HepG2 (cell line): ENCODE measurements around the gene SLCO3A1. TPM values are rescaled to one million over a fixed set of nuclear protein-coding genes. Genes with fewer than 3 reads are reported as not detected.

ENCODE experiments used
- ATAC-seq: fragments of 200-7000 bp; cut with Tn5 transposase; 3 replicates; pipeline ENCODE4 v1.9.1; 2020; ENCODE audit warnings: mild to moderate bottlenecking, moderate library complexity
- BruUV-seq: library from RNA; stranded (reverse); fragments of 400-500 nt; replicated peaks from 2 replicates; lab custom pipeline; 2021; lab: Mats Ljungman, UMichigan
- CTCF ChIA-PET: fragments of 300-600 bp; formaldehyde crosslinking; extraction: SDS; loops from one replicate; lab custom pipeline; 2021; ENCODE audit warnings: low total read pairs, inconsistent platforms, low intra/inter-chr PET ratio; lab: Yijun Ruan, JAX
- POLR2A ChIA-PET: fragments of 350-600 bp; sonication (Branson Sonifier 250); formaldehyde crosslinking; loops from one replicate; lab custom pipeline; 2020; ENCODE audit warnings: antibody characterized with exemption, inconsistent platforms; lab: Yijun Ruan, JAX
- DNase-seq: peaks from one replicate; pipeline ENCODE4 v3.0.0-alpha.2; 2015; ENCODE audit warnings: low spot score
- FAIRE-seq: peaks from 3 replicates; lab custom pipeline; 2011; peaks lifted over from hg19 to GRCh38; lab: Jason Lieb, UNC
- H2AFZ ChIP-seq: one replicate; pipeline ENCODE4 v1.6.1; 2011; ENCODE audit warnings: low read length, inconsistent platforms
- H3K27ac ChIP-seq: fragments of 300-600 bp; 3 replicates; pipeline ENCODE4 v1.8.0; 2011; ENCODE audit warnings: mixed run types, mild to moderate bottlenecking, mixed read lengths, low read length, inconsistent platforms; ENCODE audit not compliant: insufficient read depth; ENCODE audit errors: extremely low read length
- H3K27me3 ChIP-seq, 2 experiments: fragments of 200-600 bp in 1 of 2; 2 replicates in 1 of 2; 3 replicates in 1 of 2; pipeline versions ENCODE4 v1.6.0 to v1.8.0; 2011; ENCODE audit warnings: low read length in 2 of 2, mild to moderate bottlenecking in 2 of 2, moderate library complexity in 2 of 2, inconsistent platforms in 1 of 2; ENCODE audit not compliant: insufficient read depth in 2 of 2, control insufficient read depth in 1 of 2
- H3K36me3 ChIP-seq, 2 experiments: fragments of 200-600 bp in 1 of 2; replicated peaks in 1 of 2; 2 replicates in 1 of 2; 3 replicates in 1 of 2; pipeline versions ENCODE4 v1.5.1 to v1.8.0; 2011; ENCODE audit warnings: low read length in 2 of 2, inconsistent platforms in 1 of 2; ENCODE audit not compliant: insufficient read depth in 2 of 2, control insufficient read depth in 1 of 2
- H3K4me1 ChIP-seq: 2 replicates; pipeline ENCODE4 v1.5.1; 2012; ENCODE audit warnings: low read length, inconsistent platforms; ENCODE audit not compliant: insufficient read depth
- H3K4me2 ChIP-seq: 2 replicates; pipeline ENCODE4 v1.6.0; 2011; ENCODE audit warnings: low read depth, low read length, inconsistent platforms
- H3K4me3 ChIP-seq, 3 experiments: fragments of 200-600 bp in 1 of 3; sonication (generic), shearing (Covaris generic) in 1 of 3; replicated peaks in 1 of 3; 2 replicates each; pipeline ENCODE4 v1.5.1; 2011 to 2016; ENCODE audit warnings: low read length in 3 of 3, inconsistent platforms in 2 of 3, low read depth in 2 of 3, mild to moderate bottlenecking in 2 of 3, control low read depth in 1 of 3, mixed read lengths in 1 of 3; ENCODE audit not compliant: insufficient read depth in 1 of 3
- H3K79me2 ChIP-seq: one replicate; pipeline ENCODE4 v1.6.1; 2011; ENCODE audit warnings: low read length, inconsistent platforms; ENCODE audit not compliant: insufficient read depth
- H3K9ac ChIP-seq: 2 replicates; pipeline ENCODE4 v1.6.0; 2011; ENCODE audit warnings: mild to moderate bottlenecking, low read depth, low read length, inconsistent platforms; ENCODE audit not compliant: insufficient read depth
- H3K9me3 ChIP-seq: 2 replicates; pipeline ENCODE4 v1.5.1; 2012; ENCODE audit warnings: mild to moderate bottlenecking, low read length
- H4K20me1 ChIP-seq: 2 replicates; pipeline ENCODE4 v1.6.0; 2011; ENCODE audit warnings: inconsistent platforms, mild to moderate bottlenecking, low read length, moderate library complexity; ENCODE audit not compliant: insufficient read depth
- ARNT ChIP-seq: fragments of 450-650 bp; IDR thresholded peaks from 2 replicates; pipeline ENCODE4 v1.6.1; 2017
- CHCHD3 ChIP-seq: sonication (generic); formaldehyde crosslinking; IDR thresholded peaks from 2 replicates; pipeline ENCODE4 v1.8.0; 2022; ENCODE audit warnings: mild to moderate bottlenecking, missing genetic modification reagents, moderate library complexity
- ELF4 ChIP-seq: sonication (generic); formaldehyde crosslinking; IDR thresholded peaks from 2 replicates; pipeline ENCODE4 v1.5.0; 2020; ENCODE audit warnings: missing genetic modification reagents, mild to moderate bottlenecking, moderate library complexity, borderline replicate concordance
- HDAC6 ChIP-seq: fragments of 200-600 bp; sonication (generic); IDR thresholded peaks from 2 replicates; pipeline ENCODE4 v1.7.0; 2017; ENCODE audit warnings: mild to moderate bottlenecking, antibody characterized with exemption, low read length, low read depth
- HNF4G ChIP-seq, 2 experiments: sonication (generic) in 1 of 2; formaldehyde crosslinking in 1 of 2; IDR thresholded peaks; 2 replicates each; pipeline versions ENCODE4 v1.4.0 to v1.6.1; 2011 to 2020; ENCODE audit warnings: borderline replicate concordance in 2 of 2, low read depth in 2 of 2, mild to moderate bottlenecking in 2 of 2, low read length in 1 of 2, missing genetic modification reagents in 1 of 2, moderate library complexity in 1 of 2
- HOXA5 ChIP-seq: sonication (generic); formaldehyde crosslinking; IDR thresholded peaks from 2 replicates; pipeline ENCODE4 v1.4.0; 2020; ENCODE audit warnings: missing genetic modification reagents
- MED8 ChIP-seq: sonication (generic); formaldehyde crosslinking; IDR thresholded peaks from 2 replicates; pipeline ENCODE4 v1.8.1; 2023; ENCODE audit warnings: mild to moderate bottlenecking, missing genetic modification reagents; ENCODE audit not compliant: insufficient replicate concordance
- RAD51 ChIP-seq: fragments of 450-650 bp; IDR thresholded peaks from 2 replicates; pipeline ENCODE4 v1.6.1; 2016; ENCODE audit warnings: borderline replicate concordance
- RFX3 ChIP-seq: IDR thresholded peaks from 2 replicates; pipeline ENCODE4 v1.6.1; 2016; ENCODE audit warnings: missing biosample characterization, missing genetic modification reagents
- SRSF4 ChIP-seq: fragments of 200-400 bp; formaldehyde crosslinking; IDR thresholded peaks from one replicate; pipeline ENCODE4 v1.6.1; 2018; ENCODE audit warnings: mild to moderate bottlenecking, low read depth, low read length, moderate library complexity; ENCODE audit not compliant: poor library complexity, severe bottlenecking
- ZNF343 ChIP-seq: sonication (generic); formaldehyde crosslinking; IDR thresholded peaks from 2 replicates; pipeline ENCODE4 v1.4.0; 2020; ENCODE audit warnings: mild to moderate bottlenecking, missing genetic modification reagents
- ZNF616 ChIP-seq: sonication (generic); formaldehyde crosslinking; IDR thresholded peaks from 2 replicates; pipeline ENCODE4 v1.5.0; 2020; ENCODE audit warnings: low read depth, mild to moderate bottlenecking, missing genetic modification reagents
- ZNF773 ChIP-seq: sonication (generic); formaldehyde crosslinking; IDR thresholded peaks from 2 replicates; pipeline ENCODE4 v1.4.0; 2020; ENCODE audit warnings: missing genetic modification reagents, borderline replicate concordance
- ZNF839 ChIP-seq: sonication (generic); formaldehyde crosslinking; IDR thresholded peaks from 2 replicates; pipeline ENCODE4 v1.4.0; 2020; ENCODE audit warnings: missing genetic modification reagents, mild to moderate bottlenecking, borderline replicate concordance
- ZNF891 ChIP-seq: sonication (generic); formaldehyde crosslinking; IDR thresholded peaks from 2 replicates; pipeline ENCODE4 v1.5.0; 2020; ENCODE audit warnings: mild to moderate bottlenecking, missing genetic modification reagents
- ZSCAN12 ChIP-seq: sonication (generic); formaldehyde crosslinking; IDR thresholded peaks from 2 replicates; pipeline ENCODE4 v1.9.0; 2021; ENCODE audit warnings: mild to moderate bottlenecking, missing genetic modification reagents
- WGBS: methylation state at CpG from one replicate; pipeline ENCODE4 v1.1.6; 2017; ENCODE audit warnings: low lambda C conversion rate; 5-methylcytosine and 5-hydroxymethylcytosine counted together
- in situ Hi-C: cut with HindIII; loops from 2 replicates; pipeline ENCODE4 v1.10.0; 2017; ENCODE audit warnings: low pct_unique_long_range_greater_than_20kb; ENCODE audit not compliant: extremely low pct_ligation_motif_present
- intact Hi-C: fragments of 100-400 bp; cut with micrococcal nuclease; formaldehyde crosslinking; loops from one replicate; pipeline ENCODE4 v1.10.0; 2022; ENCODE audit not compliant: unreplicated experiment
- polyA plus RNA-seq, 8 experiments: library from polyadenylated mRNA; depleted of rRNA in 3 of 8; stranded (reverse) in 7 of 8; unstranded in 1 of 8; fragments of >200 nt; fragmentation: Illumina TruSeq in 4 of 8; extraction: Trizol in 4 of 8; gene quantifications; 2 replicates each; pipeline versions ENCODE4 v1.2.1 to v1.2.3, GENCODE V29; 2011 to 2016; ENCODE audit warnings: low read depth in 4 of 8, missing spikeins in 1 of 8, mixed read lengths in 1 of 8; ENCODE audit not compliant: insufficient read depth in 1 of 8
- total RNA-seq, 5 experiments: library from RNA; depleted of rRNA; stranded (reverse); fragments of >200 nt; fragmentation: Illumina TruSeq; extraction: Trizol; gene quantifications; 2 replicates each; pipeline ENCODE4 v1.2.3, GENCODE V29; 2016; ENCODE audit warnings: low read depth in 1 of 5
- TF ChIP-seq, protein P1 (sequence below): sonication (generic); formaldehyde crosslinking; IDR thresholded peaks from 2 replicates; pipeline ENCODE4 v1.5.1; 2020; ENCODE audit warnings: mild to moderate bottlenecking, missing genetic modification reagents, moderate library complexity
- TF ChIP-seq, protein P2 (sequence below): sonication (generic); formaldehyde crosslinking; IDR thresholded peaks from 2 replicates; pipeline ENCODE4 v1.8.0; 2022; ENCODE audit warnings: mild to moderate bottlenecking, missing genetic modification reagents, moderate library complexity

The SLCO3A1 gene
- total and polyA plus RNA-seq, 2 of the 13 experiments (the other 11 are each of a cell fraction or from before 2014, with no cell fraction given), result 0.02 TPM; not detected in 1

DNA sequence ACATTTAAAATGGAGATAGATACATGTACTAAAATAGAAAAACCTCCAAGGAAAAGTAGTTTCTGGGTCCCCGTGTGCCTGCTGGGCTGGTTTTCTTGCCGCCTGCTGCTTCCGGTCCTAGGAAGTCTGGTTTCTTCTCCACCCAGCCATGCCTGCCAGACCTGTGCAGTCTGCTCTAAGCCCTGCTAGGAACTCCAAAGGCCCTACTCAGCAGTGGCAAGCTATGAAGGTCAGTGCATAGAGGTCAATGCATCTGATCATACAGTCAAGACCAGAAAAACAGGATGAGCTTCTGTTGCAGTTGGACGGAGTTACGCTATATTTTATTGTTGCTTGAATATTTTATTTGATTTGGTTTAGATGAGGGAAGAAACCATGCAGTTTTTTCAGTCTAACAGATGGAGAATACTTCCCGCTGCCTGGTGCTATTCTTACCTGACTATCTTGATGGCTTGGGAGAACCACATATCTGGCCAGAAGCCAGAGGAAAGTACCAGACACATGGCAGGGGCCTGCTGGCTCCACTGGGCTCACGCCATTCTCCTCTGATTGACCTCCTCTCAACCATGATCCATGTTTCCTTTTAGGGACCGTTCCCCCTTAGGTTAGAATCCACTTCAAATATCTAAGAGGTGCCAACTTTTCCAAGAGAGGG lies 313.4 kb downstream of the SLCO3A1 start:
- H3K4me3 ChIP-seq, result no peak overlapping the region
- intact Hi-C loops, result no loop called here
- H3K9me3 ChIP-seq, result no peaks in the 10 kb centered on the region
- H3K27me3 ChIP-seq, result no peaks in the 10 kb centered on the region
- no peak for DNase-seq
- FAIRE-seq, result no peak
- peaks cover 93% of the 10 kb centered on the region for H3K4me1 ChIP-seq
- no peaks in the 10 kb centered on the region for H3K79me2 ChIP-seq
- H3K36me3 ChIP-seq, result no peaks in the 10 kb centered on the region
- CTCF ChIA-PET, result no interaction called here
- H4K20me1 ChIP-seq, result no peaks in the 10 kb centered on the region
- H3K4me2 ChIP-seq, result no peak overlapping the region
- WGBS, result 95% methylated on average over 8 of the region's 8 CpGs
- POLR2A ChIA-PET, result no interaction called here
- TF ChIP-seq HDAC6 (no peak), ZNF839 (no peak), CHCHD3 (no peak), ARNT (no peak), RAD51 (no peak), ZNF343 (no peak), ZNF891 (CRISPR knock-in tag) (no peak)
- no TSS peak for BruUV-seq
- H2AFZ ChIP-seq, result no peak overlapping the region
- H3K9ac ChIP-seq, result no peak overlapping the region
- in situ Hi-C loops, result no loop called here
- ATAC-seq, result no peak
- no peak overlapping the region for H3K27ac ChIP-seq

DNA sequence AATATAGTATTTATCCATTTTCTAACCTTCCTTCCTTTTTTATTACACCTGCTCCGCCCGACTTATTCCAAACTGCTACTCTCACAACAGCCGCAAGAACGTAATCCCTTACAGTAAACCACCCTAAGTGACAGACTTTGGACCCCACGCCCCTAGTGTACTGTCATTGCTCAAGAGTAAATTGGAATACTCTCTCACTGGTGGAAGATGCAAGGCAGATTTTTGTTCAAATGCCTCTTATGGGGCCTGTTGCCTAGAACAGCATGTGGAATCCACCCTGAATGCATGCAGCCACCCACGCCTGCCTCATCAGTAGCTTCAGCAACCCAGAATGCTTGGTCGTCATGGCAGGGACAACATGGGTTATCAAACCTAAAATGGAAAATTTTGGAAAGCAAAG lies 313.9 kb downstream of the SLCO3A1 start:
- peaks cover 96% of the 10 kb centered on the region for H3K4me1 ChIP-seq
- CTCF ChIA-PET, result no interaction called here
- no peak overlapping the region for H3K27ac ChIP-seq
- H3K9ac ChIP-seq, result no peak overlapping the region
- BruUV-seq, result no TSS peak
- no peaks in the 10 kb centered on the region for H3K9me3 ChIP-seq
- H3K4me3 ChIP-seq, result no peak overlapping the region
- WGBS, result 41% methylated on average over 7 of the region's 7 CpGs
- ATAC-seq (no peak; the same call in 2 of the 3 replicates), FAIRE-seq (no peak), DNase-seq (peak; percentile 47)
- POLR2A ChIA-PET, result no interaction called here
- H3K4me2 ChIP-seq, result no peak overlapping the region
- no peaks in the 10 kb centered on the region for H3K79me2 ChIP-seq
- intact Hi-C loops, result no loop called here
- no peaks in the 10 kb centered on the region for H3K27me3 ChIP-seq
- in situ Hi-C loops, result no loop called here
- no peak overlapping the region for H2AFZ ChIP-seq
- no peaks in the 10 kb centered on the region for H4K20me1 ChIP-seq
- H3K36me3 ChIP-seq, result no peaks in the 10 kb centered on the region
- TF ChIP-seq, protein P1, sequence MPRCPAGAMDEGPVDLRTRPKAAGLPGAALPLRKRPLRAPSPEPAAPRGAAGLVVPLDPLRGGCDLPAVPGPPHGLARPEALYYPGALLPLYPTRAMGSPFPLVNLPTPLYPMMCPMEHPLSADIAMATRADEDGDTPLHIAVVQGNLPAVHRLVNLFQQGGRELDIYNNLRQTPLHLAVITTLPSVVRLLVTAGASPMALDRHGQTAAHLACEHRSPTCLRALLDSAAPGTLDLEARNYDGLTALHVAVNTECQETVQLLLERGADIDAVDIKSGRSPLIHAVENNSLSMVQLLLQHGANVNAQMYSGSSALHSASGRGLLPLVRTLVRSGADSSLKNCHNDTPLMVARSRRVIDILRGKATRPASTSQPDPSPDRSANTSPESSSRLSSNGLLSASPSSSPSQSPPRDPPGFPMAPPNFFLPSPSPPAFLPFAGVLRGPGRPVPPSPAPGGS (CRISPR knock-in tag), result no peak
- TF ChIP-seq HNF4G (IDR thresholded peaks at IDR 0.05; ENCODE audit: borderline replicate concordance, low read depth, low read length) (peak; percentile 77), HNF4G (CRISPR knock-in tag; IDR thresholded peaks at IDR 0.05; ENCODE audit: borderline replicate concordance, low read depth) (no peak), RFX3 (CRISPR knock-in tag) (no peak), SRSF4 (no peak), ELF4 (CRISPR knock-in tag) (no peak), ZSCAN12 (CRISPR knock-in tag) (no peak), HOXA5 (CRISPR knock-in tag) (no peak), ZNF773 (CRISPR knock-in tag) (no peak), MED8 (CRISPR knock-in tag) (no peak), ZNF616 (CRISPR knock-in tag) (no peak)
- TF ChIP-seq, protein P2, sequence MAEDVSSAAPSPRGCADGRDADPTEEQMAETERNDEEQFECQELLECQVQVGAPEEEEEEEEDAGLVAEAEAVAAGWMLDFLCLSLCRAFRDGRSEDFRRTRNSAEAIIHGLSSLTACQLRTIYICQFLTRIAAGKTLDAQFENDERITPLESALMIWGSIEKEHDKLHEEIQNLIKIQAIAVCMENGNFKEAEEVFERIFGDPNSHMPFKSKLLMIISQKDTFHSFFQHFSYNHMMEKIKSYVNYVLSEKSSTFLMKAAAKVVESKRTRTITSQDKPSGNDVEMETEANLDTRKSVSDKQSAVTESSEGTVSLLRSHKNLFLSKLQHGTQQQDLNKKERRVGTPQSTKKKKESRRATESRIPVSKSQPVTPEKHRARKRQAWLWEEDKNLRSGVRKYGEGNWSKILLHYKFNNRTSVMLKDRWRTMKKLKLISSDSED, result no peak
